T-helper 1 cell treated with Interleukin-12 subunit alpha and Interleukin-12 subunit beta and Interleukin-4 antibody, amounts not matched to agents 30 μg/mL and 1 μg/mL, for 36 hours (primary cell): Measurements from ENCODE around the gene GPR137B.

Experiments
- H3K27ac Mint-ChIP-seq: one replicate; pipeline ENCODE4 v1.8.0; 2021; ENCODE audit warnings: mild to moderate bottlenecking, mixed read lengths
- H3K27me3 Mint-ChIP-seq: one replicate; pipeline ENCODE4 v1.8.0; 2021; ENCODE audit warnings: low read depth, mixed read lengths
- H3K36me3 Mint-ChIP-seq: one replicate; pipeline ENCODE4 v1.8.0; 2021; ENCODE audit warnings: low read depth, mixed read lengths
- H3K4me1 Mint-ChIP-seq: one replicate; pipeline ENCODE4 v1.8.0; 2021; ENCODE audit warnings: low read depth, mixed read lengths
- H3K4me3 Mint-ChIP-seq: one replicate; pipeline ENCODE4 v1.8.0; 2021; ENCODE audit warnings: mild to moderate bottlenecking, moderate library complexity, mixed read lengths
- H3K9me3 Mint-ChIP-seq: one replicate; pipeline ENCODE4 v1.8.0; 2021; ENCODE audit warnings: mixed read lengths

GPR137B gene

GRCh38 chr1:236251587-236251986 lies 109.2 kb downstream of the GPR137B start:
- Mint-ChIP-seq H3K4me1 (no peaks in the 10 kb centered on the region), H3K27ac (no peak overlapping the region), H3K36me3 (peaks cover 3% of the 10 kb centered on the region), H3K9me3 (no peaks in the 10 kb centered on the region), H3K27me3 (no peaks in the 10 kb centered on the region), H3K4me3 (no peak overlapping the region)

- Mint-ChIP-seq H3K4me3 (no peak overlapping the region), H3K27me3 (no peaks in the 10 kb centered on the region), H3K27ac (no peak overlapping the region), H3K9me3 (peaks cover 8% of the 10 kb centered on the region), H3K4me1 (no peaks in the 10 kb centered on the region), H3K36me3 (peaks cover 9% of the 10 kb centered on the region)
These were observed 110.8 kb downstream of the GPR137B start for GRCh38 chr1:236253119-236253518.

GRCh38 chr1:236253918-236254637 lies 111.7 kb downstream of the GPR137B start:
- peaks cover 13% of the 10 kb centered on the region for H3K9me3 Mint-ChIP-seq
- H3K36me3 Mint-ChIP-seq: peaks cover 9% of the 10 kb centered on the region
- no peaks in the 10 kb centered on the region for H3K4me1 Mint-ChIP-seq
- H3K27me3 Mint-ChIP-seq: no peaks in the 10 kb centered on the region
- no peak overlapping the region for H3K4me3 Mint-ChIP-seq
- no peak overlapping the region for H3K27ac Mint-ChIP-seq

- Mint-ChIP-seq H3K9me3 (peaks cover 38% of the 10 kb centered on the region), H3K27me3 (no peaks in the 10 kb centered on the region), H3K4me1 (no peaks in the 10 kb centered on the region), H3K36me3 (peaks cover 11% of the 10 kb centered on the region), H3K27ac (no peak overlapping the region), H3K4me3 (no peak overlapping the region)
These were observed 114.9 kb downstream of the GPR137B start for GRCh38 chr1:236257216-236257615.

DNA sequence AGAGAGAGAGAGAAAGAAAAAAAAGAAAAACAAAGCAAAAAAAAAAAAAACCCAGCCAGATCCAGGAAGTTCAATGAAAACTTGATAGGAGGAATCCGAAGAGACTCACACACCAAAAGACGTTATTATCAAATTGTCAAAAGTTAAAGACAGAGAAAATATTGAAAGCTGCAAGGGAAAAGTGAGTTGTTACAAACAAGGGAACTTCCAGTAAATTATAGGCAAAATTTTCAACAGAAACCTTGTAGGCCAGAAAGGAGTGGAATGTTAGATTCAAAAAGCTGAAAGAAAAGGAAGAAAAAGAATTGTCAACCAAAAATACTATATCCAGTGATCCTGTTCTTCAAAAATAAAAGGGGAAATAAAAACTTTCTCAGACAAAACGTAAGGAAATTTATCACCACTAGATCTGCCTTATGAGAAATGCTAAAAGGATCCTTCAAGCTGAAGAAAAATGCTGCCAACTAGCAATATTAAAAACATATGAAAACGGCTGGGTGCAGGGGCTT lies 115.8 kb downstream of the GPR137B start:
- Mint-ChIP-seq H3K9me3 (peaks cover 39% of the 10 kb centered on the region), H3K36me3 (peaks cover 12% of the 10 kb centered on the region), H3K4me3 (no peak overlapping the region), H3K4me1 (no peaks in the 10 kb centered on the region), H3K27me3 (no peaks in the 10 kb centered on the region), H3K27ac (no peak overlapping the region)
